Measurements from ENCODE around the gene COPB2. TPM values are rescaled to one million over a fixed set of nuclear protein-coding genes. Genes with fewer than 3 reads are reported as not detected.

Gene COPB2
- total and polyA plus RNA-seq, 2 of the 8 experiments (the other 6 are each of a cell fraction or from before 2014, with no cell fraction given): 40.3 to 119 TPM

DNA sequence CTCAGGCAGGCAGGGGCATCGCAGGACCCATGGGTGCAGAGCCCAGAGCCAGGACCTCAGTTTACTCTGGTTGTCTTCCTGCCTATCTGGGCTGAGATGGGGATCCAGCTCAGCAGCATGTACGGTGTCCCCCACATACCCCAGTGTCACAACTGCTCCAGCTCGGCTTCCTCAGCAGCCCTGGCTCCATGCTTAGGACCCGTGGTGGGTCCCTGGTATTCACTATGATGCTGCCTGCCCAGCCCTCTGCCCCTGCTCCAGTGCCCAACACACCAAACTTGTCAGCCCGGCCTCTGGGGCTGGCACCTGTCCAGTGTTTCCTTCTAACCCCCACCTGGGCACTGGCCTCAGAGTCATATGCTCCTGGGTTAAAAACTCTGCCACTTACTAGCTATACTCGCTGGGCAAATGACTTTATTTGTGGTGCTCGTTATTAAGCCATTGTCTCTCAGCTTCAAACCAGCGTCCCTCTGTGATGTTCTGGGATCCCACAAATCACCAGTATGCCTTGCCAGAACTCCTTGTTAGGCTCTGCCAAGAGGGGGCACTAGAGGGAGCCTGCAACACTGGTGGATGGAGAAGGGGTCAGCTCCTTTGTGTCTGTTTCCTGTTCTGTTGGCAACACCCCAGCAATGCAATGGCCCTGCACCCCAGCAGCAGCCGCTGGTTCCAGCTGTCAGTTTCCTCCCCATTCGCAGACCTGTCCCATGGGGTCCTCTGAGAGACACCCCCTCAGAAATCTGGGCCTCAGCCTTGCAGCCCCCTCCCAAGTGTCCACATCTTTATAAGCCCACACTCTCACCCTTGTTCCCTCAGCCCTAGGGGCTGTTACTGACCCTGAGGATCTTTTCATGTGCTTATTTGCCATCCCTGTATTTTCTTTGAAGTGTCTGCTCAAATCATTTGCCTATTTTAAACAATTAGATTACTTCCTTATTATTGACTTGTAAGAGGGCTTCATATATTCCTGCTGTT, 69.7 kb downstream of the COPB2 start:
- Histone ChIP-seq H3K9me3 (ENCODE audit: insufficient read depth in 2 of 2, low read depth in 1 of 2, low read length in 1 of 2) (no peaks in the 10 kb centered on the region), H3K79me2 (ENCODE audit: control insufficient read depth in 1 of 2, insufficient read depth in 2 of 2, low read length in 2 of 2) (no peaks in the 10 kb centered on the region), H2AFZ (ENCODE audit: low read length) (peak overlapping the region; percentile 66; the same call in 1 of the 2 replicates), H3K23ac (ENCODE audit: insufficient read length) (no peak overlapping the region), H4K91ac (replicated peaks; ENCODE audit: insufficient read length, low read length) (no peak overlapping the region), H3K27ac (ENCODE audit: low read depth, low read length) (no peak overlapping the region), H3K14ac (ENCODE audit: insufficient read length) (no peak overlapping the region), H3K4me1 (replicated peaks in 1 of 4; ENCODE audit: control insufficient read depth in 3 of 4, insufficient read depth in 4 of 4, low read length in 3 of 4) (peaks cover 0 to 2% (median 0%) of the 10 kb centered on the region in 4 experiments; a peak in 2 of 7 replicates), H3K36me3 (ENCODE audit: control insufficient read depth in 2 of 4, insufficient read depth in 4 of 4, low read length in 3 of 4) (no peaks in the 10 kb centered on the region), H4K5ac (ENCODE audit: insufficient read length, low read depth, low read length) (no peak overlapping the region), H3K9ac (replicated peaks in 1 of 4; ENCODE audit: extremely low read depth in 1 of 4, low read depth in 3 of 4, low read length in 3 of 4) (no peak overlapping the region), H4K8ac (ENCODE audit: extremely low read depth, insufficient read depth, low read length) (no peak overlapping the region), H2AK5ac (ENCODE audit: low read depth, low read length) (no peak overlapping the region), H3K56ac (replicated peaks; ENCODE audit: insufficient read length, low read depth, low read length) (no peak overlapping the region), H3K18ac (ENCODE audit: extremely low read depth, low read length) (no peak overlapping the region), H3K4me3 (ENCODE audit: extremely low read depth in 1 of 4, insufficient read depth in 2 of 4, low read depth in 3 of 4, low read length in 4 of 4) (no peak overlapping the region), H2BK12ac (ENCODE audit: low read depth, low read length) (no peak overlapping the region), H2BK20ac (ENCODE audit: low read length) (no peak overlapping the region), H3K79me1 (ENCODE audit: low read depth, low read length) (no peaks in the 10 kb centered on the region), H3K4me2 (ENCODE audit: insufficient read depth in 1 of 2, low read depth in 2 of 2, low read length in 2 of 2) (no peak overlapping the region), H2BK120ac (replicated peaks; ENCODE audit: low read depth, low read length) (no peak overlapping the region), H3K4ac (replicated peaks; ENCODE audit: insufficient read length, low read depth, low read length) (no peak overlapping the region), H3K23me2 (ENCODE audit: low read depth, low read length) (no peaks in the 10 kb centered on the region; the same call in 1 of the 2 replicates), H2BK15ac (ENCODE audit: low read length) (no peak overlapping the region), H3K27me3 (replicated peaks in 1 of 4; ENCODE audit: control insufficient read depth in 3 of 4, extremely low read depth in 1 of 4, insufficient read depth in 3 of 4, low read length in 3 of 4) (no peaks in the 10 kb centered on the region), H2BK5ac (ENCODE audit: low read depth, low read length) (no peak overlapping the region), H4K20me1 (replicated peaks in 1 of 2; ENCODE audit: control insufficient read depth in 1 of 2, insufficient read depth in 2 of 2, low read length in 2 of 2) (no peaks in the 10 kb centered on the region)
- peak; percentile 77 for FAIRE-seq
- TF ChIP-seq YY1 (IDR thresholded peaks at IDR 0.05; ENCODE audit: low read depth, low read length) (0 out of 2 replicates have a peak, but pooled peaks have one; percentile 9), RAD21 (IDR thresholded peaks at IDR 0.05 in 1 of 2, conservative IDR thresholded peaks at IDR 0.05 in 1 of 2; ENCODE audit: low read depth in 2 of 2, low read length in 2 of 2) (peak; percentile 47 to 66; a peak in 3 of 4 replicates), BACH1 (IDR thresholded peaks at IDR 0.05; ENCODE audit: low read length) (no peak), ASH2L (IDR thresholded peaks at IDR 0.05; ENCODE audit: low read length) (peak; percentile 40), TEAD4 (IDR thresholded peaks at IDR 0.05; ENCODE audit: low read depth, low read length) (no peak), TBP (IDR thresholded peaks at IDR 0.05; ENCODE audit: low read depth, low read length) (0 out of 2 replicates have a peak, but pooled peaks have one; percentile 16)
- TF ChIP-seq, protein P1, sequence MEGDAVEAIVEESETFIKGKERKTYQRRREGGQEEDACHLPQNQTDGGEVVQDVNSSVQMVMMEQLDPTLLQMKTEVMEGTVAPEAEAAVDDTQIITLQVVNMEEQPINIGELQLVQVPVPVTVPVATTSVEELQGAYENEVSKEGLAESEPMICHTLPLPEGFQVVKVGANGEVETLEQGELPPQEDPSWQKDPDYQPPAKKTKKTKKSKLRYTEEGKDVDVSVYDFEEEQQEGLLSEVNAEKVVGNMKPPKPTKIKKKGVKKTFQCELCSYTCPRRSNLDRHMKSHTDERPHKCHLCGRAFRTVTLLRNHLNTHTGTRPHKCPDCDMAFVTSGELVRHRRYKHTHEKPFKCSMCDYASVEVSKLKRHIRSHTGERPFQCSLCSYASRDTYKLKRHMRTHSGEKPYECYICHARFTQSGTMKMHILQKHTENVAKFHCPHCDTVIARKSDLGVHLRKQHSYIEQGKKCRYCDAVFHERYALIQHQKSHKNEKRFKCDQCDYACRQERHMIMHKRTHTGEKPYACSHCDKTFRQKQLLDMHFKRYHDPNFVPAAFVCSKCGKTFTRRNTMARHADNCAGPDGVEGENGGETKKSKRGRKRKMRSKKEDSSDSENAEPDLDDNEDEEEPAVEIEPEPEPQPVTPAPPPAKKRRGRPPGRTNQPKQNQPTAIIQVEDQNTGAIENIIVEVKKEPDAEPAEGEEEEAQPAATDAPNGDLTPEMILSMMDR (IDR thresholded peaks at IDR 0.05; ENCODE audit: control extremely low read depth in 1 of 3, insufficient read depth in 1 of 3, low read depth in 1 of 3, low read length in 3 of 3): peak; percentile 77 to 95 (median 79)
- POLR2A ChIA-PET (ENCODE audit: partially characterized antibody): interaction anchor here (2.4 kb wide), 1 partner anchor 370 kb away, joined by 5 read pairs; no protein-coding TSS in a partner anchor
- CTCF ChIA-PET (ENCODE audit: partially characterized antibody): interaction anchor here (0.5 to 8.6 kb wide), 30 partner anchors 10 to 1037 kb away, joined by 3 to 103 read pairs (median 4); no protein-coding TSS in a partner anchor
- WGBS, 2 experiments (ENCODE audit: extremely low coverage in 1 of 2, insufficient coverage in 1 of 2, insufficient read length in 1 of 2, insufficient replicate concordance in 2 of 2, low coverage in 1 of 2, low lambda C conversion rate in 2 of 2, missing lambda C conversion rate in 1 of 2): 54% methylated on average over 8 of the region's 10 CpGs; no CpG with 5 or more reads in 1 of the 2 experiments
- DNase-seq (ENCODE audit: low read depth in 1 of 2, low spot score in 2 of 2): peak; percentile 36 to 85

Measured in H1 (cell line).